HCT116 (cell line): ENCODE results near the gene RIPOR2. TPM values are rescaled to one million over a fixed set of nuclear protein-coding genes. Genes with fewer than 3 reads are reported as not detected.

Experiments used
- ATAC-seq: fragments of 200-7000 bp; cut with Tn5 transposase; 2 replicates; pipeline ENCODE4 v1.9.1; 2020; ENCODE audit warnings: mild to moderate bottlenecking, moderate library complexity
- BruUV-seq: library from RNA; stranded (reverse); fragments of 400-500 nt; replicated peaks from 2 replicates; lab custom pipeline; 2021; lab: Mats Ljungman, UMichigan
- CTCF ChIA-PET: fragments of 300-600 bp; sonication (Branson Sonifier 250); formaldehyde crosslinking; loops from one replicate; lab custom pipeline; 2021; ENCODE audit warnings: antibody characterized with exemption; lab: Charles Lee
- POLR2A ChIA-PET: fragments of 300-600, 350-600 bp; sonication (Branson Sonifier 250); formaldehyde crosslinking; loops from one replicate; lab custom pipeline; 2021; ENCODE audit warnings: antibody characterized with exemption; lab: Charles Lee
- RAD21 ChIA-PET, 2 experiments: fragments of 300-600 bp; sonication (Branson Sonifier 250); formaldehyde crosslinking; loops; one replicate each; lab custom pipeline; 2023; ENCODE audit warnings: low total read pairs in 2 of 2; ENCODE audit not compliant: uncharacterized antibody in 2 of 2, unreplicated experiment in 2 of 2, low non-redundant PET in 1 of 2; lab: Charles Lee
- DNase-seq: peaks from one replicate; pipeline ENCODE4 v3.0.0-alpha.2; 2010; ENCODE audit warnings: low read depth, low spot score
- H2AFZ ChIP-seq: fragments of 200-600 bp; shearing (Covaris generic), sonication (generic); 2 replicates; pipeline ENCODE4 v1.6.1; 2017; ENCODE audit warnings: low read depth, mixed run types, mixed read lengths, antibody characterized with exemption, low read length; ENCODE audit not compliant: poor library complexity, severe bottlenecking
- H3K27ac ChIP-seq: 2 replicates; pipeline ENCODE4 v1.5.1; 2012; ENCODE audit warnings: low read depth, low read length
- H3K27me3 ChIP-seq: fragments of 200-600 bp; sonication (generic); 2 replicates; pipeline ENCODE4 v1.6.1; 2016; ENCODE audit warnings: mixed run types, low read length, mixed read lengths; ENCODE audit not compliant: insufficient read depth
- H3K36me3 ChIP-seq, 2 experiments: fragments of 200-500 bp in 1 of 2; fragments of 200-600 bp in 1 of 2; sonication (Bioruptor generic) in 1 of 2; sonication (generic) in 1 of 2; 2 replicates each; pipeline versions ENCODE4 v1.5.1 to v1.6.1; 2014 to 2016; ENCODE audit warnings: low read length in 2 of 2, inconsistent platforms in 1 of 2, mixed read lengths in 1 of 2, mixed run types in 1 of 2; ENCODE audit not compliant: insufficient read depth in 2 of 2, control insufficient read depth in 1 of 2
- H3K4me1 ChIP-seq, 2 experiments: fragments of 200-600 bp in 1 of 2; sonication (generic) in 1 of 2; 2 replicates each; pipeline versions ENCODE4 v1.5.1 to v1.6.1; 2012 to 2017; ENCODE audit warnings: low read length in 2 of 2, inconsistent platforms in 1 of 2, mild to moderate bottlenecking in 1 of 2, mixed read lengths in 1 of 2, mixed run types in 1 of 2, moderate library complexity in 1 of 2; ENCODE audit not compliant: insufficient read depth in 2 of 2, control insufficient read depth in 1 of 2
- H3K4me2 ChIP-seq: fragments of 200-600 bp; sonication (generic); 2 replicates; pipeline ENCODE4 v1.6.1; 2017; ENCODE audit warnings: mixed run types, low read length, mixed read lengths
- H3K4me3 ChIP-seq, 2 experiments: fragments of 200-600 bp in 1 of 2; sonication (generic) in 1 of 2; replicated peaks in 1 of 2; 2 replicates each; pipeline ENCODE4 v1.5.1; 2011 to 2016; ENCODE audit warnings: low read length in 2 of 2, control low read depth in 1 of 2, low read depth in 1 of 2, mild to moderate bottlenecking in 1 of 2, mixed read lengths in 1 of 2, mixed run types in 1 of 2
- H3K79me2 ChIP-seq: fragments of 200-600 bp; sonication (generic); 2 replicates; pipeline ENCODE4 v1.6.1; 2017; ENCODE audit warnings: mild to moderate bottlenecking, mixed run types, low read length, moderate library complexity, mixed read lengths; ENCODE audit not compliant: insufficient read depth
- H3K9ac ChIP-seq: fragments of 200-600 bp; sonication (generic); 2 replicates; pipeline ENCODE4 v1.6.1; 2016; ENCODE audit warnings: low read length, mixed read lengths
- H3K9me2 ChIP-seq: fragments of 200-600 bp; sonication (generic), shearing (Covaris generic); 2 replicates; pipeline ENCODE4 v1.6.1; 2017; ENCODE audit warnings: mixed run types, mild to moderate bottlenecking, moderate library complexity; ENCODE audit not compliant: insufficient read depth
- H3K9me3 ChIP-seq, 2 experiments: fragments of 200-500 bp in 1 of 2; fragments of 200-600 bp in 1 of 2; sonication (Bioruptor generic) in 1 of 2; sonication (generic) in 1 of 2; 2 replicates each; pipeline ENCODE4 v1.6.1; 2014 to 2017; ENCODE audit warnings: low read length in 2 of 2, mixed read lengths in 2 of 2, inconsistent platforms in 1 of 2, low read depth in 1 of 2, mild to moderate bottlenecking in 1 of 2, mixed run types in 1 of 2, moderate library complexity in 1 of 2; ENCODE audit not compliant: control insufficient read depth in 1 of 2, insufficient read depth in 1 of 2
- H4K20me1 ChIP-seq: fragments of 200-600 bp; sonication (generic), shearing (Covaris generic); 2 replicates; pipeline ENCODE4 v1.6.1; 2017; ENCODE audit warnings: mixed run types, mild to moderate bottlenecking, moderate library complexity; ENCODE audit not compliant: insufficient read depth
- CBX3 ChIP-seq: IDR thresholded peaks from 2 replicates; pipeline ENCODE4 v1.6.1; 2012; ENCODE audit warnings: low read depth
- EZH2phosphoT487 ChIP-seq: fragments of 200-600 bp; IDR thresholded peaks from 2 replicates; pipeline ENCODE4 v1.6.1; 2018; ENCODE audit warnings: antibody characterized with exemption, borderline replicate concordance
- JUND ChIP-seq: IDR thresholded peaks from 2 replicates; pipeline ENCODE4 v1.6.1; 2012
- POLR2AphosphoS5 ChIP-seq: IDR thresholded peaks from 2 replicates; pipeline ENCODE4 v1.6.1; 2011; ENCODE audit warnings: mild to moderate bottlenecking, low read depth, low read length, moderate library complexity
- SP1 ChIP-seq: IDR thresholded peaks from 2 replicates; pipeline ENCODE4 v1.6.1; 2012; ENCODE audit warnings: low read depth
- ZFX ChIP-seq: fragments of 450-650 bp; IDR thresholded peaks from 2 replicates; pipeline ENCODE4 v1.6.1; 2017
- intact Hi-C: fragments of 100-400 bp; cut with micrococcal nuclease; formaldehyde crosslinking; loops from 2 replicates; pipeline ENCODE4 v1.10.0; 2022
- total RNA-seq: library from RNA; stranded (reverse); gene quantifications from one replicate; pipeline ENCODE4 v1.2.1, GENCODE V29; 2021; ENCODE audit not compliant: unreplicated experiment
- TF ChIP-seq, protein P1 (sequence below): IDR thresholded peaks from 2 replicates; pipeline ENCODE4 v1.6.1; 2011; ENCODE audit warnings: mild to moderate bottlenecking, low read length, moderate library complexity; ENCODE audit not compliant: insufficient replicate concordance; ENCODE audit errors: extremely low read depth

The RIPOR2 gene
- total RNA-seq, 1 experiment from 2014 or later: 0.44 TPM

GRCh38 chr6:24919056-24919892 is 16.5 kb downstream of the RIPOR2 start:
- intact Hi-C loops: no loop called here
- Histone ChIP-seq H4K20me1 (no peaks in the 10 kb centered on the region), H3K9me3 (no peaks in the 10 kb centered on the region), H3K4me1 (no peaks in the 10 kb centered on the region), H3K4me2 (no peak overlapping the region), H3K27me3 (no peaks in the 10 kb centered on the region), H3K4me3 (no peak overlapping the region), H3K36me3 (no peaks in the 10 kb centered on the region), H3K27ac (no peak overlapping the region), H2AFZ (no peak overlapping the region), H3K79me2 (no peaks in the 10 kb centered on the region), H3K9me2 (no peaks in the 10 kb centered on the region), H3K9ac (no peak overlapping the region)
- DNase-seq: no peak
- POLR2A ChIA-PET: no interaction called here
- no peak for ATAC-seq
- BruUV-seq: no TSS peak
- CTCF ChIA-PET: no interaction called here
- TF ChIP-seq EZH2phosphoT487 (no peak), ZFX (no peak), SP1 (no peak), CBX3 (no peak), POLR2AphosphoS5 (no peak), JUND (no peak)
- TF ChIP-seq, protein P1, sequence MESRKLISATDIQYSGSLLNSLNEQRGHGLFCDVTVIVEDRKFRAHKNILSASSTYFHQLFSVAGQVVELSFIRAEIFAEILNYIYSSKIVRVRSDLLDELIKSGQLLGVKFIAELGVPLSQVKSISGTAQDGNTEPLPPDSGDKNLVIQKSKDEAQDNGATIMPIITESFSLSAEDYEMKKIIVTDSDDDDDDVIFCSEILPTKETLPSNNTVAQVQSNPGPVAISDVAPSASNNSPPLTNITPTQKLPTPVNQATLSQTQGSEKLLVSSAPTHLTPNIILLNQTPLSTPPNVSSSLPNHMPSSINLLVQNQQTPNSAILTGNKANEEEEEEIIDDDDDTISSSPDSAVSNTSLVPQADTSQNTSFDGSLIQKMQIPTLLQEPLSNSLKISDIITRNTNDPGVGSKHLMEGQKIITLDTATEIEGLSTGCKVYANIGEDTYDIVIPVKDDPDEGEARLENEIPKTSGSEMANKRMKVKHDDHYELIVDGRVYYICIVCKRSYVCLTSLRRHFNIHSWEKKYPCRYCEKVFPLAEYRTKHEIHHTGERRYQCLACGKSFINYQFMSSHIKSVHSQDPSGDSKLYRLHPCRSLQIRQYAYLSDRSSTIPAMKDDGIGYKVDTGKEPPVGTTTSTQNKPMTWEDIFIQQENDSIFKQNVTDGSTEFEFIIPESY: no peak
- RAD21 ChIA-PET: no interaction called here

DNA sequence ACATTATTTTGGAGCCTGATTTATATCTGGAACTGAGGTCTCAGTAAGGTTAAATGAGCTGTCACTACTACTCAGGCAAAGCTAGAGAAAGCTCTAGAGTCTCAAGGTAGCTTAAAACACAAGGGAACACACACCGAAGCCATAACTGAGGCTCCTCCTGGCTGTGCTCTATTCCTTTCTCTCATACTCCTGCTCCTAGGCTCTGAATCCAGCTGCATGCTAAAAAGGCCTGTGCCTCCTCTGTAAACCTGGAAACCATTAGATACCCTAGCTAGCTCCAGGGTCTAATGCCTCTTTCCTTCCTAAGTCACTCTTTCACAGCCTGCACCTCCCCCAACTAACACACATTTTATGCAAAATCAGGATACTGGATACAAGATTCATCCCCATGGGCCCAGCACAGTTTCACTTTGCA is 17.1 kb downstream of the RIPOR2 start:
- ChIA-PET POLR2A (no interaction called here), CTCF (no interaction called here), RAD21 (no interaction called here)
- no TSS peak for BruUV-seq
- intact Hi-C loops: no loop called here
- H3K9ac ChIP-seq: no peak overlapping the region
- H2AFZ ChIP-seq: no peak overlapping the region
- no peak overlapping the region for H3K4me3 ChIP-seq
- no peaks in the 10 kb centered on the region for H3K9me3 ChIP-seq
- H3K4me2 ChIP-seq: no peak overlapping the region
- H3K36me3 ChIP-seq: no peaks in the 10 kb centered on the region
- H3K9me2 ChIP-seq: no peaks in the 10 kb centered on the region
- no peaks in the 10 kb centered on the region for H3K27me3 ChIP-seq
- no peak overlapping the region for H3K27ac ChIP-seq
- no peaks in the 10 kb centered on the region for H3K79me2 ChIP-seq
- H4K20me1 ChIP-seq: no peaks in the 10 kb centered on the region
- ATAC-seq (no peak), DNase-seq (no peak)
- H3K4me1 ChIP-seq: no peaks in the 10 kb centered on the region
- no peak for TF ChIP-seq JUND
